Naive thymus-derived CD8-positive, alpha-beta T cell (primary cell): Measurements from ENCODE around the gene MTG1. TPM values are rescaled to one million over a fixed set of nuclear protein-coding genes. Genes with fewer than 3 reads are reported as not detected.
A peak's percentile ranks its signal among the peaks of the same experiment; 100 is the strongest.
"Not testable (repeated sequence)": the region's sequence is repeated elsewhere in the genome, so short reads cannot be mapped to it uniquely, and the experiment has no call there.

Source experiments
- ATAC-seq, 2 donors: fragments of 150-1000 bp; cut with Tn5 transposase in 1 of 2; sonication (Bioruptor Pico), chemical (Tn5 transposase) in 1 of 2; 1 replicate in 1 of 2; 2 replicates in 1 of 2; pipeline ENCODE4 v1.10.0; 2021; ENCODE audit warnings: mild to moderate bottlenecking in 2 of 2, moderate library complexity in 2 of 2
- POLR2A ChIA-PET: fragments of 350-600 bp; sonication (Branson Sonifier 250); formaldehyde crosslinking; loops from one replicate; lab custom pipeline; 2021; ENCODE audit warnings: antibody characterized with exemption; lab: Charles Lee
- DNase-seq, 10 donors: peaks; one replicate each; pipeline versions ENCODE4 v3.0.0 to v3.0.0-alpha.2; 2020 to 2022
- H3K27ac Mint-ChIP-seq, 10 donors: one replicate each; pipeline ENCODE4 v1.8.0; 2020 to 2022; ENCODE audit warnings: mild to moderate bottlenecking in 10 of 10, mixed read lengths in 10 of 10, moderate library complexity in 4 of 10, inconsistent platforms in 1 of 10
- H3K27me3 Mint-ChIP-seq, 5 donors: one replicate each; pipeline ENCODE4 v1.8.0; 2021 to 2022; ENCODE audit warnings: mixed read lengths in 5 of 5
- H3K36me3 Mint-ChIP-seq, 3 donors: one replicate each; pipeline ENCODE4 v1.8.0; 2020 to 2022; ENCODE audit warnings: mixed read lengths in 3 of 3, mild to moderate bottlenecking in 2 of 3, inconsistent platforms in 1 of 3
- H3K4me1 Mint-ChIP-seq, 4 donors: one replicate each; pipeline ENCODE4 v1.8.0; 2021 to 2022; ENCODE audit warnings: mixed read lengths in 4 of 4
- H3K4me3 Mint-ChIP-seq, 10 donors: one replicate each; pipeline ENCODE4 v1.8.0; 2020 to 2022; ENCODE audit warnings: mild to moderate bottlenecking in 10 of 10, mixed read lengths in 10 of 10, moderate library complexity in 6 of 10, inconsistent platforms in 1 of 10
- H3K9me3 Mint-ChIP-seq, 9 donors: one replicate each; pipeline ENCODE4 v1.8.0; 2020 to 2022; ENCODE audit warnings: mixed read lengths in 9 of 9, mild to moderate bottlenecking in 3 of 9, inconsistent platforms in 1 of 9, moderate library complexity in 1 of 9
- polyA plus RNA-seq, 3 donors: library from polyadenylated mRNA; unstranded; fragments of 300-500 nt; fragmentation: Illumina TruSeq; gene quantifications; one replicate each; pipeline ENCODE4 v1.2.3, GENCODE V29; 2021
- total RNA-seq, 8 experiments: library from RNA in 2 of 8; stranded (reverse) in 2 of 8; gene quantifications; one replicate each; pipeline ENCODE4 v1.2.3 and lab custom pipeline; 2021 to 2026

The MTG1 gene
- total and polyA plus RNA-seq, 5 experiments from 2014 or later: 19.4 to 67.9 (median 37.9) TPM

DNA sequence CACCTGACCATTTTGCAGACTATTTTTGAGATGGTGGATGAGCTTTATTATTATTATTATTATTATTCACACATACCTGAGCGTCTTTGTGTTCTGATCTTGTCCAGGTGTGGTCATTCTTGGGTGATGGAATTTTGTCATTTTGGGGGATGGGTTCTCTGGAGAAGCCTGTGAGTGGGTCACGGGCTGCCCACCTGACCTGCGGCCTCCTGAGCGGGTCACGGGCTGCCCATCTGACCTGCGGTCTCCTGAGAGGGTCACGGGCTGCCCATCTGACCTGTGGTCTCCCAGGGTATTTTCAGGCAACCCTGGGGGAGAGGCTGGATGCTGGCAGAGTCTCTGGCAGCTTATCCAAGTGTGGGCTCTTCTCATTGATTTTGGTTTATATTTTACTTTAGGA is 67.1 kb downstream of the MTG1 start:
- ATAC-seq (no peak), DNase-seq (no peak)
- POLR2A ChIA-PET: no interaction called here
- H3K27me3 Mint-ChIP-seq: no peaks in the 10 kb centered on the region
- H3K4me3 Mint-ChIP-seq: no peak overlapping the region
- no peaks in the 10 kb centered on the region for H3K4me1 Mint-ChIP-seq
- H3K9me3 Mint-ChIP-seq: no peaks in the 10 kb centered on the region
- H3K27ac Mint-ChIP-seq: no peak overlapping the region
- peaks cover 0 to 2% (median 0%) of the 10 kb centered on the region in 3 donors for H3K36me3 Mint-ChIP-seq

DNA sequence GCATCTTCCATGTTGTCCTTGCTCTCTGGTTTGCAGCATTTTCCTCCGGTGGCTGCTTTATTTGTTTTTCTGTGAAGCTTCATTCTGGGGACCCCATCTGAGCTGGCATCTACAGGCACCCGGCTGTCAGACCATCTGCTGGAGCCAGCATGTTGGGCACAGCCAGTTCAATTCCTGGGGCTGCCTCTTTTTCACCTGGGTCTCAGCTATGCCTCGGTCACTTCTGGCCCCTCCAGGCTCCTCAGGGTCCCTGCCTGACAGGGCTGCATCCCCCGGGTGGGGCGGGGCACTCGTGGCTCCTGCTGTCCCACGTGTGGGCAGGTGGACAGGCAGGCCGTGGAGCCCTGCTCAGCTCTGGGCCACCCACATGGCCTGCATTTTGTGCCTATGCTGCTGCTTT is 67.9 kb downstream of the MTG1 start:
- H3K36me3 Mint-ChIP-seq: peaks cover 0 to 2% (median under 1%) of the 10 kb centered on the region in 3 donors

GRCh38 chr10:133462512-133463305 is 68.8 kb downstream of the MTG1 start:
- H3K4me1 Mint-ChIP-seq: no peaks in the 10 kb centered on the region
- H3K9me3 Mint-ChIP-seq: no peaks in the 10 kb centered on the region
- DNase-seq: no peak
- H3K27ac Mint-ChIP-seq: no peak overlapping the region
- H3K4me3 Mint-ChIP-seq: no peak overlapping the region
- H3K36me3 Mint-ChIP-seq: peaks cover 0 to 8% (median 6%) of the 10 kb centered on the region in 3 donors
- POLR2A ChIA-PET: no interaction called here
- no peak for ATAC-seq
- no peaks in the 10 kb centered on the region for H3K27me3 Mint-ChIP-seq

More for the DNA sequence above, 67.9 kb downstream of the MTG1 start:
- H3K27ac Mint-ChIP-seq: peak overlapping the region in 1 of 10 donors; percentile 15
- POLR2A ChIA-PET: no interaction called here
- ATAC-seq (no peak), DNase-seq (no peak)
- no peak overlapping the region for H3K4me3 Mint-ChIP-seq
- no peaks in the 10 kb centered on the region for H3K27me3 Mint-ChIP-seq
- no peaks in the 10 kb centered on the region for H3K9me3 Mint-ChIP-seq
- H3K4me1 Mint-ChIP-seq: no peaks in the 10 kb centered on the region

- H3K36me3 Mint-ChIP-seq: peaks cover 0 to 23% (median 14%) of the 10 kb centered on the region in 3 donors
- H3K27ac Mint-ChIP-seq: no peak overlapping the region
- POLR2A ChIA-PET: no interaction called here
- no peaks in the 10 kb centered on the region for H3K27me3 Mint-ChIP-seq
- DNase-seq: no peak
- no peak overlapping the region for H3K4me3 Mint-ChIP-seq
- ATAC-seq: no peak
- H3K4me1 Mint-ChIP-seq: no peaks in the 10 kb centered on the region
- H3K9me3 Mint-ChIP-seq: peaks cover 0 to 5% (median 0%) of the 10 kb centered on the region in 9 donors
These were observed 70.7 kb downstream of the MTG1 start for GRCh38 chr10:133464582-133465031.

DNA sequence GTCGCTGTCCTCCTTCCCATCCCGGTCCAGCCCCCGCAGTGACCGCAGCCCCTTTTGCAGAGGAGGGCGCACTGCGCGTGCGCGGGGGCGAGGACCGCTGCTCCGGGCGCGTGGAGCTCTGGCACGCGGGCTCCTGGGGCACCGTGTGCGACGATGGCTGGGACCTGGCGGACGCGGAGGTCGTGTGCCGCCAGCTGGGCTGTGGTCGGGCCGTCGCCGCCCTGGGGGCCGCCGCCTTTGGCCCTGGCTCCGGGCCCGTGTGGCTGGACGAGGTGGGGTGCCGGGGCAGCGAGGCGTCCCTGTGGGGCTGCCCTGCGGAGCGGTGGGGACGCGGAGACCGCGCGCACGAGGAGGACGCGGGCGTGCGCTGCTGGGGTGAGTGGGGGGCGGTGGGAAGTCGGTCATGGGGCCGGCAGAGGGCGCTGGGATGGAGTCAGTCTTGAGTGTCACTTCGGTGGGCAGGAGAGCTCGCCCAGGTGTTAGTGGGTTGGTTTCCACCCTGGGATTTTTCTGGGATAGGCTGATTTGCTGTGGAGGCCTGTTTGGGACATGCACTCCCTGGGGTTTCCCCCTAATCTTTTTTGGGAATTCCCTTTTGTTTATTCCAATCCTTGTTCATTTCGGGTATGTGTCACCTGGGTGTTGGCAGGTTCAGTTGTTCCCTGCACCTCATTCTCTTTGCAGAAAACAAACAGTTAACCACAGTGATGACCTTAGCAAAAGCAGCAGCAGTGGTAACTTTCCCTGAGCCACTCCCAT is 71.4 kb downstream of the MTG1 start:
- ATAC-seq: no peak
- peaks cover 0 to 10% (median 0%) of the 10 kb centered on the region in 9 donors for H3K9me3 Mint-ChIP-seq
- no peaks in the 10 kb centered on the region for H3K27me3 Mint-ChIP-seq
- POLR2A ChIA-PET: no interaction called here
- H3K27ac Mint-ChIP-seq: peak overlapping the region in 1 of 10 donors; percentile 4
- H3K36me3 Mint-ChIP-seq: peaks cover 5 to 23% (median 20%) of the 10 kb centered on the region in 3 donors
- H3K4me3 Mint-ChIP-seq: no peak overlapping the region
- no peak for DNase-seq
- no peaks in the 10 kb centered on the region for H3K4me1 Mint-ChIP-seq

DNA sequence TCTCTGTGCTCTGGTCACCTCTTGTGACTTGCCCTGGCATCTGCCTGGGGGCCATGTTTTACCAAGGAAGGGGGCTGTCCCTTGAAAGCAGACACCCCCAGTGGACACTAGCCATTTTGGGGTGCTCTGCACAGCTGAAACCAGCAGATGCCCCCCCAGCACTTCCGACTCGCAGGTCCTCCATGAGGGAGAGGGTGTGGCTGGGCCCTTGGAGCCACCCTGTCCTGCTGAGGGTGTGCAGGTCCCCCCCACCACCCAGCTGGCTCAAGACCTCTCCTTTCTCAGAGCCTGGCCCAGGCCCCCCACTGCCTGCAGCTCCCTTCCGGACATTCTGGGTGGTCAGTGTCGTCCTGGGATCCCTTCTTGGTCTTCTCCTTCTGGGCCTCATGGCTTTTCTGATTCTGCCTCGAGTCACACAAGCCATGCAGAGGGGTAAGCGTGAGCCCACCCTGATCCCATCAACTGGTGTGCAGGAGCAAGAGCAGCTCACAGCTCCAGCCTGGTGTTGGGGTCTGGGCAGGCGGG is 72.1 kb downstream of the MTG1 start:
- peaks cover 9 to 23% (median 18%) of the 10 kb centered on the region in 3 donors for H3K36me3 Mint-ChIP-seq
- no peaks in the 10 kb centered on the region for H3K4me1 Mint-ChIP-seq
- ATAC-seq (no peak), DNase-seq (no peak)
- peaks cover 0 to 10% (median 0%) of the 10 kb centered on the region in 9 donors for H3K9me3 Mint-ChIP-seq
- H3K27ac Mint-ChIP-seq: no peak overlapping the region
- POLR2A ChIA-PET: no interaction called here
- H3K27me3 Mint-ChIP-seq: no peaks in the 10 kb centered on the region
- H3K4me3 Mint-ChIP-seq: no peak overlapping the region

- Mint-ChIP-seq H3K27me3 (no peaks in the 10 kb centered on the region), H3K9me3 (peaks cover 0 to 10% (median 0%) of the 10 kb centered on the region in 9 donors), H3K4me3 (no peak overlapping the region), H3K4me1 (no peaks in the 10 kb centered on the region), H3K27ac (no peak overlapping the region), H3K36me3 (peaks cover 9 to 23% (median 18%) of the 10 kb centered on the region in 3 donors)
- DNase-seq: no peak
- POLR2A ChIA-PET: no interaction called here
- no peak for ATAC-seq
These were observed 72.8 kb downstream of the MTG1 start for GRCh38 chr10:133466683-133467275.

- POLR2A ChIA-PET: no interaction called here
- no peak overlapping the region for H3K27ac Mint-ChIP-seq
- no peak overlapping the region for H3K4me3 Mint-ChIP-seq
- DNase-seq (no peak), ATAC-seq (no peak)
- H3K27me3 Mint-ChIP-seq: no peaks in the 10 kb centered on the region
- peaks cover 0 to 10% (median 0%) of the 10 kb centered on the region in 9 donors for H3K9me3 Mint-ChIP-seq
- H3K4me1 Mint-ChIP-seq: no peaks in the 10 kb centered on the region
- H3K36me3 Mint-ChIP-seq: peaks cover 9 to 23% (median 18%) of the 10 kb centered on the region in 3 donors
These were observed 73.4 kb downstream of the MTG1 start for GRCh38 chr10:133467286-133467911.

DNA sequence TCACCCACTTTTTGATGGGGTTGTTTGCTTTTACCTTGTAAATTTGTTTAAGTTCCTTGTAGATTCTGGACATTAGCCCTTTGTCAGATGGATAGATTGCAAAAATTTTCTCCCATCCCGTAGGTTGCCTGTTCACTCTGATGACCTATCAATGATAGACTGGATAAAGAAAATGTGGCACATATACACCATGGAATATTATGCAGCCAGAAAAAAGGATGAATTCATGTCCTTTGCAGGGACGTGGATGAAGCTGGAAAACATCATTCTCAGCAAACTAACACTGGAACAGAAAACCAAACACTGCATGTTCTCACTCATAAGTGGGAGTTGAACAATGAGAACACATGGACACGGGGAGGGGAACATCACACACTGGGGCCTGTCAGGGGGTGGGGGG is 75.2 kb downstream of the MTG1 start:
- ATAC-seq, POLR2A ChIA-PET, H3K27ac Mint-ChIP-seq, H3K9me3 Mint-ChIP-seq, H3K27me3 Mint-ChIP-seq, H3K4me3 Mint-ChIP-seq, H3K4me1 Mint-ChIP-seq, DNase-seq: not testable (repeated sequence)
- H3K36me3 Mint-ChIP-seq: peaks cover 9 to 23% (median 18%) of the 10 kb centered on the region in 3 donors

DNA sequence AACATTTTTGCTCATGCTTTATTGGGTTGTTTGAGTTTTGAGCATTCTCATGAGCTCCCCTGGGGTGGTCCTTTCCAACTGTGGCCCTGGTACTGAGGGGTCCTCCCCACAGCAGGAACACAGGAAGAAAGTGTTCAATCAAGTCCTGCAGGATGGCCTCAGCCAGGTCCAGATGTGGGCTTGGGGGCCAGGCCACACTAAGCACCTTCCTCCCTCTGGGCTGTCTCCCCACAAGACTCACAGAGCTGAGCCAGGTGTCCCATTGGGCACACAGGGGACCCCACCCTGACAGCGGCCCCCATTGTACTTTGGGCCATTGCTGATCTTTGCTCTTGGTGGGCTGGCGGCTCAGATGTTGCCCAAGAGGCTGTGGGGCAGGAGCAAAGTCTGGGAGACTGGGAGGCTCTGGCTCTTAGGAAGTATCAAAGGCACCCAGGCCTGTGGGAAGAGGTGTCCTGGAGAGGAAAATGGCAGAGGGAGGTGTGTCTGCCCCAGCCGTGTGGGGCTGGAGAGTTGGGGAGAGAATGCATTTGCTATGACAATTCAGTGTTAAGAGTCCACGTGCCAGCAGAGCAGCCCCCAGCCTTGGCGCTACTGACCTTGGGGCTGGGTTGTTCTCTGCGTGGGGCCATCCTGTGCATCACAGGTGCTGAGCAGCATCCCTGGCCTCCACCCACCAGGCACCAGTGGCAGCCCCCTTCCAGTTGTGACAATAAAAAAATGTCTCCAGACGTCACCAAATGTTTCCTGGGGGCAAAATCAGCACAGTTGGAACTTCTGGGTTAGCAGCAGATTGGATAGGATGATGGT is 77.5 kb downstream of the MTG1 start:
- no peak for ATAC-seq

More for the DNA sequence above, 77.5 kb downstream of the MTG1 start:
- Mint-ChIP-seq H3K36me3 (peaks cover 9 to 23% (median 18%) of the 10 kb centered on the region in 3 donors), H3K4me1 (peaks cover 9 to 24% (median 15%) of the 10 kb centered on the region in 4 donors), H3K27ac (peak overlapping the region in 1 of 10 donors; percentile 41), H3K4me3 (no peak overlapping the region), H3K27me3 (peaks cover 0 to 2% (median 0%) of the 10 kb centered on the region in 5 donors), H3K9me3 (peaks cover 0 to 10% (median 0%) of the 10 kb centered on the region in 9 donors)
- POLR2A ChIA-PET: no interaction called here
- no peak for DNase-seq
